Measurements from ENCODE around the gene TENM4. TPM values are rescaled to one million over a fixed set of nuclear protein-coding genes. Genes with fewer than 3 reads are reported as not detected.

TENM4 gene
- total RNA-seq, 1 donor from 2014 or later, result 11.9 TPM

DNA sequence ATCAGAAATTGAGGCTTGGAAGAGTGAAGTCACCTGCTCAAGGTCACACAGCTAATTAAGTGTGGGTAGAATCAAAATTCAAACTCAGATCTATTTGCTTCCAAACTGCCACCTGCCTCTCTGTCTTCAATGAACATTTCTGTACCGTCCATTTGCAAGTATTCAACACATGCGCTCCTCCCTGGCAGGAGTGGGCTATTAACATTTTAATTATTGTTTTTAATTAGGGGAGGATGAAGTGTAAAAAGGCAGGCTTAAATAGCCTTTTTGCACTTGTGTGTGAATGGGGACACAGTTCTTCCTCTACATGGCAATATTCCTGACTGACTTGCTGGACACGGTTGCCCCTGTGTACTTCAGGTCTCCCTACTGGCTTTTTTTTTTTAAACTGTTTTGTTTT, 751.7 kb downstream of the TENM4 start:
- TF ChIP-seq, protein P1, sequence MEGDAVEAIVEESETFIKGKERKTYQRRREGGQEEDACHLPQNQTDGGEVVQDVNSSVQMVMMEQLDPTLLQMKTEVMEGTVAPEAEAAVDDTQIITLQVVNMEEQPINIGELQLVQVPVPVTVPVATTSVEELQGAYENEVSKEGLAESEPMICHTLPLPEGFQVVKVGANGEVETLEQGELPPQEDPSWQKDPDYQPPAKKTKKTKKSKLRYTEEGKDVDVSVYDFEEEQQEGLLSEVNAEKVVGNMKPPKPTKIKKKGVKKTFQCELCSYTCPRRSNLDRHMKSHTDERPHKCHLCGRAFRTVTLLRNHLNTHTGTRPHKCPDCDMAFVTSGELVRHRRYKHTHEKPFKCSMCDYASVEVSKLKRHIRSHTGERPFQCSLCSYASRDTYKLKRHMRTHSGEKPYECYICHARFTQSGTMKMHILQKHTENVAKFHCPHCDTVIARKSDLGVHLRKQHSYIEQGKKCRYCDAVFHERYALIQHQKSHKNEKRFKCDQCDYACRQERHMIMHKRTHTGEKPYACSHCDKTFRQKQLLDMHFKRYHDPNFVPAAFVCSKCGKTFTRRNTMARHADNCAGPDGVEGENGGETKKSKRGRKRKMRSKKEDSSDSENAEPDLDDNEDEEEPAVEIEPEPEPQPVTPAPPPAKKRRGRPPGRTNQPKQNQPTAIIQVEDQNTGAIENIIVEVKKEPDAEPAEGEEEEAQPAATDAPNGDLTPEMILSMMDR (IDR thresholded peaks at IDR 0.05), result no peak
- Histone ChIP-seq H3K27ac (no peak overlapping the region), H3K9me3 (no peaks in the 10 kb centered on the region), H3K27me3 (no peaks in the 10 kb centered on the region), H3K4me3 (no peak overlapping the region), H3K4me1 (no peaks in the 10 kb centered on the region), H3K36me3 (peaks cover 0 to 6% of the 10 kb centered on the region in 2 donors)
- intact Hi-C loops (cut with DNase I), result no loop called here
- no peak for DNase-seq (ENCODE audit: low spot score in 2 of 2)

DNA sequence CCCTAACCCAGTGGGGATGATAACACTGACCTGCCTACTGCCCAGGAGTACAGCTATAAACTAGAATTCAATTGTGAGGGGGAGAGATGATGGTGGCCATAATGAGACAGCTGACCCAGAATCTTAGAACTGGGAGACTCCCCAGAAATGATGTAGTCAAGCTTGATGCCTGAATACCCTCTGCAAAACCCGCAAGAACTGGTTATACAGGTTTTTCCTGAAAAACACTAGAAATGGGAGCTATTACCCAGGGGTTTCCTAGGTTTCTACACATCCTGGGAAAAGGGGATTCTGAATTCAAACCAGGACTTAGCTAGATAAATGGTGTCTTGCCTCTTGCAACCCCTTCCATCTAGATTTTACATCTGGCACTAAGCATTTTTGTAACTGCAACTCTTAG, 752.4 kb downstream of the TENM4 start:
- Histone ChIP-seq H3K4me1 (no peaks in the 10 kb centered on the region), H3K36me3 (peaks cover 0 to 6% of the 10 kb centered on the region in 2 donors), H3K27me3 (no peaks in the 10 kb centered on the region), H3K27ac (no peak overlapping the region), H3K9me3 (no peaks in the 10 kb centered on the region), H3K4me3 (no peak overlapping the region)
- TF ChIP-seq, protein P1 (IDR thresholded peaks at IDR 0.05), result no peak
- intact Hi-C loops (cut with DNase I), result no loop called here
- no peak for DNase-seq (ENCODE audit: low spot score in 2 of 2)

DNA sequence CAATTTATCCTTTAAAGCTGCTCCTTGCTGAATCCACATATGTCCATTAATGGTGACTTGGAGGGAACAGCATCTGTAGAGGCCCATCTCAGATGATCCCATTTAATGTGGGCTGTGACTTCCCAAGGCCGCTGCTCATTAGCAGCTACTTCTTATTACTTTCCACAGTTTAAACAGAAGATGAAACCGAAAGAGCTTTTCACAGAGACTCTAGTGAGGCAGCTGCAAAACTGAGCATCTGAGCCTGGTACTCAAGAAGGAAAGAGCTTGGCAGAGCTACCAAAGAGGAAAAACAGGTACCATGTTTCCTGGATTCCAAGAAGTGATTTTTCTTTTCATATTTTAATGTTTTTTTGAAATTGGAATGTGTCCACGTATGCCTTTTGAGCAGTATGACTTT, 755.7 kb downstream of the TENM4 start:
- Histone ChIP-seq H3K27me3 (no peaks in the 10 kb centered on the region), H3K4me3 (no peak overlapping the region), H3K27ac (no peak overlapping the region), H3K4me1 (no peaks in the 10 kb centered on the region), H3K36me3 (peaks cover 0 to 6% of the 10 kb centered on the region in 2 donors), H3K9me3 (no peaks in the 10 kb centered on the region)
- TF ChIP-seq, protein P1 (IDR thresholded peaks at IDR 0.05), result no peak
- no peak for DNase-seq (ENCODE audit: low spot score in 2 of 2)
- intact Hi-C loops (cut with DNase I), result no loop called here

DNA sequence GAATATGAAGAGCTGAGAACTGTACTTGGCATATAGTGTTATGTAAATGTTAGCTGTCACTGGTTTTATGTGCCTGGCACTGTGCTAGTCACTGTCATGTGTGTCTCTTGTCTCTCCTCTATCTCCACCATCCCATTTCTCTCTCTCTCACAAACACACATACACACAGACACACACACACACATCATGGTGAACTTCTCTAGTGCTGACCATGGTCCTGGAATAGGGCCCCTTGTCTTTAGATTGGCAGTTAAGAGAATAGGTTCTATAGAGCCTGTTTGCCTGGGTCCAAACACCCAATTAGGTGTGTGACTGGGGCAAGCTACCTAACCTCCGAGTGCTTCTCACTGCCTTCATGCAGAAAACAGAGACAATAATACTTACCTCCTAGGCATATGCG, 756.5 kb downstream of the TENM4 start:
- Histone ChIP-seq H3K27ac (no peak overlapping the region), H3K36me3 (peaks cover 0 to 6% of the 10 kb centered on the region in 2 donors), H3K27me3 (no peaks in the 10 kb centered on the region), H3K9me3 (no peaks in the 10 kb centered on the region), H3K4me3 (no peak overlapping the region), H3K4me1 (no peaks in the 10 kb centered on the region)
- TF ChIP-seq, protein P1 (IDR thresholded peaks at IDR 0.05), result no peak
- DNase-seq (ENCODE audit: low spot score in 2 of 2), result no peak
- intact Hi-C loops (cut with DNase I), result no loop called here

DNA sequence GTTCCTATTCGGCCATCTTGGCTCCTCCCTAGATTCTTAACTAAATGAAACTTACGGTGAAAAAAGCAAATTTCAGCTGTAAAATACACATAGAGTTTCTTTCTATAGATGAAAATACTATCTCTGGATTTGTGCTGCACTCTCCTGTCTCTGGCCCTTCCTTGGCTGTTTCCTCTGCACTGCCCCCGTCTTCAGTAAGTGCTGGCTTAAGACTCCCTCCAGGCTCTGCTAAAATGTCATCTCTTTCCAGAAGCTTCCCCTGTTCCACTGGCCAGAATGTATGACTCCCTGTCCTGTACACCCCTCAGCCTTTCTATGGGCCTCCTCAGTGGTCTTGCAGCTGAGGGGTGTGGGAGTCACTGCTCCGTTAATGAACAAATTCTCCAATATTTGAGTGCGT, 757.1 kb downstream of the TENM4 start:
- Histone ChIP-seq H3K36me3 (peaks cover 0 to 6% of the 10 kb centered on the region in 2 donors), H3K4me1 (no peaks in the 10 kb centered on the region), H3K27me3 (no peaks in the 10 kb centered on the region), H3K27ac (no peak overlapping the region), H3K9me3 (no peaks in the 10 kb centered on the region), H3K4me3 (no peak overlapping the region)
- no peak for DNase-seq (ENCODE audit: low spot score in 2 of 2)
- intact Hi-C loops (cut with DNase I), result no loop called here
- TF ChIP-seq, protein P1 (IDR thresholded peaks at IDR 0.05), result no peak

DNA sequence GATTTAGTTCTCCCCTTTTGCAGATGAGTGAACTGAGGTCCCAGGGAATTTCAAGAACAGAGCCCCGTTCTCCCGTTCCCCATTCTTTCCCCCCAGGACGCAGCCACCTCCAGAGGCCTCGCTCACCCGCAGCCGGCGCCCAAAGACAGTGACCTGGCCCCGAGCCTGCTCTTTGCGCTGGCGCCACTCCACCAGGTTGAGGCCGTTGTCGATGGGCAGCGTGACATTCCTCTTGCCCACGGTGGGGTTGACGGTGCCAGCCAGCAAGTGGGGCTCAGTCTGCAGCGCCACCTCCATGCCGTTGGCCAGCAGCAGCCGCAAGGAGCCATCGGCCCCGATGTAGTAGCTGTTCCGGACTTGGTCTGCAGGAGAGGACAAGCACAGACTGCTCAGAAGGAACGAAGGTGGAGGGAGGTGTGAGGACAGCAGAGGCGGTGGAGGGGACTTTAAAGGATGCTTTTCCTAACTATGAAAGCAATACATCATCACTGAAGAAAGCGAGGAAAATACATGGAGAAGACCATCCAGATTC, 764.7 kb downstream of the TENM4 start:
- TF ChIP-seq, protein P1 (IDR thresholded peaks at IDR 0.05), result no peak
- H3K27me3 ChIP-seq, result no peaks in the 10 kb centered on the region
- H3K9me3 ChIP-seq, result no peaks in the 10 kb centered on the region
- H3K4me3 ChIP-seq, result no peak overlapping the region
- peaks cover 0 to 9% of the 10 kb centered on the region in 2 donors for H3K36me3 ChIP-seq
- DNase-seq (ENCODE audit: low spot score in 2 of 2), result no peak
- H3K27ac ChIP-seq, result no peak overlapping the region
- intact Hi-C loops (cut with DNase I), result no loop called here
- H3K4me1 ChIP-seq, result no peaks in the 10 kb centered on the region
